IMR-90 (cell line): ENCODE results near the gene IKZF3. TPM values are rescaled to one million over a fixed set of nuclear protein-coding genes. Genes with fewer than 3 reads are reported as not detected.
A peak's percentile ranks its signal among the peaks of the same experiment; 100 is the strongest.

Experiments
- ATAC-seq: fragments of 200-7000 bp; cut with Tn5 transposase; 2 replicates; pipeline ENCODE4 v1.9.1; 2020; ENCODE audit warnings: low read depth, mild to moderate bottlenecking, moderate library complexity
- Bru-seq: library from RNA; stranded (reverse); fragments of 400-500 nt; gene quantifications from one replicate; lab custom pipeline; 2021; lab: Mats Ljungman, UMichigan
- BruChase-seq, 2 experiments: library from RNA; stranded (reverse); fragments of 400-500 nt; gene quantifications; one replicate each; lab custom pipeline; 2021; lab: Mats Ljungman, UMichigan
- BruUV-seq: library from RNA; stranded (reverse); fragments of 400-500 nt; replicated peaks from 2 replicates; lab custom pipeline; 2021; lab: Mats Ljungman, UMichigan
- CTCF ChIA-PET: fragments of 300-600 bp; formaldehyde crosslinking; extraction: SDS; loops from one replicate; lab custom pipeline; 2021; ENCODE audit warnings: antibody characterized with exemption; lab: Yijun Ruan, JAX
- POLR2A ChIA-PET: fragments of 300-600 bp; sonication (Branson Sonifier 250); formaldehyde crosslinking; loops from one replicate; lab custom pipeline; 2022; ENCODE audit warnings: antibody characterized with exemption; ENCODE audit not compliant: unreplicated experiment; lab: Charles Lee
- DNase-seq: peaks from one replicate; pipeline ENCODE4 v3.0.0; 2013
- H2AFZ ChIP-seq: replicated peaks from 2 replicates; pipeline ENCODE3; 2013; ENCODE audit warnings: low read length, mild to moderate bottlenecking; ENCODE audit not compliant: poor library complexity
- H2AK5ac ChIP-seq: 2 replicates; pipeline ENCODE4 v1.6.1; 2013; ENCODE audit warnings: low read depth, low read length, inconsistent platforms
- H2AK9ac ChIP-seq: replicated peaks from 2 replicates; pipeline ENCODE3; 2013; ENCODE audit warnings: mild to moderate bottlenecking, low read depth, low read length, moderate library complexity; ENCODE audit not compliant: poor library complexity
- H2BK120ac ChIP-seq: 2 replicates; pipeline ENCODE4 v1.6.1; 2013; ENCODE audit warnings: low read depth, low read length, inconsistent platforms
- H2BK15ac ChIP-seq: 3 replicates; pipeline ENCODE4 v1.6.1; 2013; ENCODE audit warnings: low read depth, low read length, inconsistent platforms
- H2BK20ac ChIP-seq: 2 replicates; pipeline ENCODE4 v1.6.1; 2013; ENCODE audit warnings: low read depth, mild to moderate bottlenecking, inconsistent platforms, low read length, moderate library complexity
- H2BK5ac ChIP-seq: 2 replicates; pipeline ENCODE4 v1.6.1; 2013; ENCODE audit warnings: mild to moderate bottlenecking, low read depth, low read length, inconsistent platforms; ENCODE audit not compliant: poor library complexity, severe bottlenecking
- H3K14ac ChIP-seq: replicated peaks from 2 replicates; pipeline ENCODE4 v1.6.1; 2013; ENCODE audit warnings: low read depth, low read length, inconsistent platforms
- H3K18ac ChIP-seq: 2 replicates; pipeline ENCODE4 v1.6.1; 2013; ENCODE audit warnings: low read depth, low read length, control low read depth
- H3K23ac ChIP-seq: 2 replicates; pipeline ENCODE4 v1.6.1; 2013; ENCODE audit warnings: low read depth, low read length, inconsistent platforms
- H3K27ac ChIP-seq: 2 replicates; pipeline ENCODE4 v1.5.1; 2013; ENCODE audit warnings: mild to moderate bottlenecking, control low read depth, low read length; ENCODE audit not compliant: insufficient read depth
- H3K27me3 ChIP-seq: 2 replicates; pipeline ENCODE4 v1.6.1; 2013; ENCODE audit warnings: low read length; ENCODE audit not compliant: control insufficient read depth, insufficient read depth
- H3K36me3 ChIP-seq: 2 replicates; pipeline ENCODE4 v1.6.1; 2013; ENCODE audit warnings: low read length, mixed read lengths; ENCODE audit not compliant: control insufficient read depth, insufficient read depth
- H3K4ac ChIP-seq: 2 replicates; pipeline ENCODE4 v1.6.1; 2013; ENCODE audit warnings: low read depth, low read length, inconsistent platforms
- H3K4me1 ChIP-seq: 2 replicates; pipeline ENCODE4 v1.6.1; 2013; ENCODE audit warnings: low read length, mixed read lengths; ENCODE audit not compliant: control insufficient read depth, insufficient read depth
- H3K4me2 ChIP-seq: 2 replicates; pipeline ENCODE4 v1.6.1; 2013; ENCODE audit warnings: low read depth, mild to moderate bottlenecking, control low read depth, low read length, moderate library complexity
- H3K4me3 ChIP-seq: 2 replicates; pipeline ENCODE4 v1.5.1; 2013; ENCODE audit warnings: low read depth, mild to moderate bottlenecking, control low read depth, low read length, moderate library complexity; ENCODE audit not compliant: insufficient read depth
- H3K56ac ChIP-seq: 2 replicates; pipeline ENCODE4 v1.6.1; 2013; ENCODE audit warnings: low read length, inconsistent platforms; ENCODE audit not compliant: insufficient read depth; ENCODE audit errors: extremely low read depth
- H3K79me1 ChIP-seq, 2 experiments: 2 replicates each; pipeline ENCODE4 v1.6.1; 2013; ENCODE audit warnings: low read length in 2 of 2, inconsistent platforms in 1 of 2, low read depth in 1 of 2
- H3K9ac ChIP-seq: 2 replicates; pipeline ENCODE4 v1.6.1; 2013; ENCODE audit warnings: low read depth, low read length, control low read depth
- H3K9me1 ChIP-seq: 2 replicates; pipeline ENCODE4 v1.6.1; 2013; ENCODE audit warnings: low read length, inconsistent platforms; ENCODE audit not compliant: insufficient read depth
- H3K9me3 ChIP-seq: 2 replicates; pipeline ENCODE4 v1.6.1; 2013; ENCODE audit warnings: low read length; ENCODE audit not compliant: control insufficient read depth, insufficient read depth
- H4K20me1 ChIP-seq: 2 replicates; pipeline ENCODE4 v1.6.1; 2013; ENCODE audit warnings: low read length, inconsistent platforms; ENCODE audit not compliant: insufficient read depth
- H4K5ac ChIP-seq: 2 replicates; pipeline ENCODE4 v1.6.1; 2013; ENCODE audit warnings: mild to moderate bottlenecking, low read depth, low read length, control low read depth
- H4K8ac ChIP-seq, 2 experiments: 2 replicates each; pipeline ENCODE4 v1.6.1; 2013; ENCODE audit warnings: low read depth in 2 of 2, low read length in 2 of 2, control low read depth in 1 of 2, inconsistent platforms in 1 of 2
- H4K91ac ChIP-seq: 2 replicates; pipeline ENCODE4 v1.6.1; 2013; ENCODE audit warnings: low read depth, low read length, inconsistent platforms; ENCODE audit not compliant: insufficient read depth
- FOS ChIP-seq: fragments of 150-350 bp; IDR thresholded peaks from 2 replicates; pipeline ENCODE4 v1.6.1; 2016; ENCODE audit warnings: low read depth, low read length
- MAZ ChIP-seq: IDR thresholded peaks from 2 replicates; pipeline ENCODE4 v1.6.1; 2012; ENCODE audit warnings: low read depth, mild to moderate bottlenecking, low read length, improper control_type of control experiment, moderate library complexity, borderline replicate concordance
- NFE2L2 ChIP-seq: fragments of 150-350 bp; IDR thresholded peaks from 2 replicates; pipeline ENCODE4 v1.6.1; 2016; ENCODE audit warnings: low read depth, mild to moderate bottlenecking, low read length
- RCOR1 ChIP-seq: IDR thresholded peaks from 2 replicates; pipeline ENCODE4 v1.6.1; 2012; ENCODE audit warnings: mild to moderate bottlenecking, low read length, improper control_type of control experiment; ENCODE audit not compliant: insufficient replicate concordance
- RFX5 ChIP-seq: IDR thresholded peaks from 2 replicates; pipeline ENCODE4 v1.8.0; 2012; ENCODE audit warnings: low read depth, mild to moderate bottlenecking, low read length, moderate library complexity
- WGBS, 2 experiments: methylation state at CpG; one replicate each; pipeline versions ENCODE4 v1.1.5 to v1.1.7; 2013; ENCODE audit warnings: missing lambda C conversion rate in 2 of 2; ENCODE audit not compliant: insufficient read length in 1 of 2; ENCODE audit errors: extremely low coverage in 2 of 2; 5-methylcytosine and 5-hydroxymethylcytosine counted together
- dilution Hi-C: fragments of 300-500 bp; cut with HindIII; formaldehyde crosslinking; loops from one replicate; pipeline ENCODE4 v1.14.3; 2018; ENCODE audit warnings: low sequenced_read_pairs; ENCODE audit not compliant: unreplicated experiment
- in situ Hi-C: fragments of 300-500 bp; cut with MboI; formaldehyde crosslinking; loops from 3 replicates; pipeline ENCODE4 v1.14.3; 2019; ENCODE audit warnings: low sequenced_read_pairs, inconsistent platforms, mixed read lengths
- intact Hi-C: fragments of 100-400 bp; cut with micrococcal nuclease; formaldehyde crosslinking; loops from 2 replicates; pipeline ENCODE4 v1.10.0; 2022
- long read RNA-seq: library from polyadenylated mRNA; unstranded; transcript quantifications from one replicate; pipeline ENCODE4 v2.0.0, GENCODE V29; 2021; ENCODE audit not compliant: unreplicated experiment
- polyA plus RNA-seq, 3 experiments: library from polyadenylated mRNA; depleted of rRNA; stranded (reverse); fragments of >200 nt; gene quantifications; 2 replicates each; pipeline ENCODE4 v1.2.3, GENCODE V29; 2012; ENCODE audit warnings: low replicate concordance in 1 of 3
- total RNA-seq: library from RNA; depleted of rRNA; stranded (reverse); fragments of >200 nt; gene quantifications from 2 replicates; pipeline ENCODE4 v1.2.3, GENCODE V29; 2012; rRNA removed

The IKZF3 gene
- total RNA-seq: not detected in 2 replicates
- not detected in 2 replicates for polyA plus RNA-seq (2012; rRNA removed)
- polyA plus RNA-seq (2012; cell fraction: cytosol; rRNA removed): not detected in 2 replicates
- polyA plus RNA-seq (2012; cell fraction: nucleus; rRNA removed; ENCODE audit: low replicate concordance): not detected in 2 replicates
- Bru-seq, nascent RNA: percentile 1 among the genes with signal in this experiment
- percentile 5 among the genes with signal in this experiment for BruChase-seq, experiment 1, labeled RNA remaining after a 6-hour chase
- percentile 4 among the genes with signal in this experiment for BruChase-seq, experiment 2, labeled RNA remaining after a 2-hour chase
- long read RNA-seq: 0 reads

DNA sequence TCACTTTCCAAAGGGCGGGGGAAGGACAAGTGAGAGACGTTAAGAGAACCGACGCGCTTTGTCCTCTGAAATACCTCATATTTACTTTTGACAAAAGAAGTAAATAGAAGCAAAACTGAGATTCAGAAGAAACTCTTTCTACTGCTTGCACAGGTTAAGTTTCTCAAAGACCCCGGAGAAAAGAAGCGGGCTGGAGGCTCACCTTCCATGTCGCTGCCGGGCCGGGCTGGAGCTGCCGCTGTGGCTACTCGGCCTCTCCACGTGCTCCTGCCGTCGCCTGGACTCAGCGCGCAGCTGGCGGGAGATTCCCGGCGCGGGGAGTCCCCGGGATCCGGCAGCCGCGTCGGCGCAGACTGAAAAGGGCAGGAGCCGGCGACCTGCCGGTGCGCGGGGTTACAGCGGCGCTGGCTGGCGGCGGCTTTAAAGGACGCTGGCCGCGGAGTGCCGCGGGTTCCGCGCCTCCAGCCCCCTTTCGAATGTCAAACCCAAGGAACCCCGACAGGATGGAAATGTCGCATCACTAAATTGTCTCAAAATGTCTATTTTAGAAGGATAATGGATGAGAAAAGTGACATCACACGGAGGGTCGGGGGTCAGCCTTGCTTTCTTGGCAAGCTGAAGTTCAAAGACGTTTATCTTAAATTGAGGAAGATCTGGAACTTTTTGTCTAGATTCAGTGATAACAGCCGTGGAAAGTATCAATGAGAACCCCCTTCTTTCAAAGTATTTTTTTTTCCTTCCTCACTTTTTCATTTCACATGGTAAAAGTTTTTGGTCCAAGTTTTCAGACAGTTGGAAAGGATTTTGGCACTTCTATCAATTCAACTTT, at the start of gene IKZF3:
Gene IKZF3 (minus strand): TSS at position 395 of the 829 bp plus-strand sequence. CDS start 186 bp downstream, at position 209.
- peak; percentile 51 for ATAC-seq
- CTCF ChIA-PET: no interaction called here
- H3K27me3 ChIP-seq: peaks cover 65% of the 10 kb centered on the region
- H2BK120ac ChIP-seq: no peak within 1 kb of the TSS
- no peak within 1 kb of the TSS for H4K5ac ChIP-seq
- in situ Hi-C loops (no loop called here), intact Hi-C loops (no loop called here), dilution Hi-C loops (no loop called here)
- no peak within 1 kb of the TSS for H2BK15ac ChIP-seq
- no peak within 1 kb of the TSS for H2BK5ac ChIP-seq
- WGBS, 2 experiments: 4% methylated on average over 22 of the region's 50 CpGs; no CpG with 5 or more reads in 1 of the 2 experiments
- H3K56ac ChIP-seq: no peak within 1 kb of the TSS
- no peak within 1 kb of the TSS for H2AK9ac ChIP-seq
- H3K23ac ChIP-seq: no peak within 1 kb of the TSS
- BruUV-seq: no TSS peak
- H3K9me1 ChIP-seq: no peaks in the 10 kb centered on the region
- no peak within 1 kb of the TSS for H2BK20ac ChIP-seq
- peaks cover 22% of the 10 kb centered on the region for H3K9me3 ChIP-seq
- no peaks in the 10 kb centered on the region for H4K20me1 ChIP-seq
- H3K36me3 ChIP-seq: no peaks in the 10 kb centered on the region
- H3K27ac ChIP-seq: no peak within 1 kb of the TSS
- POLR2A ChIA-PET: no interaction called here
- no peak within 1 kb of the TSS for H3K4me3 ChIP-seq
- H4K91ac ChIP-seq: no peak within 1 kb of the TSS
- H3K4me2 ChIP-seq: peak within 1 kb of the TSS; percentile 63
- H3K18ac ChIP-seq: no peak within 1 kb of the TSS
- peak; percentile 18 for DNase-seq
- H2AK5ac ChIP-seq: no peak within 1 kb of the TSS
- no peak within 1 kb of the TSS for H3K14ac ChIP-seq
- H2AFZ ChIP-seq: peak within 1 kb of the TSS; percentile 34
- H3K9ac ChIP-seq: no peak within 1 kb of the TSS
- no peaks in the 10 kb centered on the region for H3K79me1 ChIP-seq
- no peak within 1 kb of the TSS for H3K4ac ChIP-seq
- H4K8ac ChIP-seq: no peak within 1 kb of the TSS
- peaks cover 2% of the 10 kb centered on the region; the same call in 1 of the 2 replicates for H3K4me1 ChIP-seq
- TF ChIP-seq FOS (no peak), MAZ (no peak), NFE2L2 (no peak), RCOR1 (no peak), RFX5 (no peak)
